ENCODE measurements around the gene TBC1D22A.

TBC1D22A gene

GRCh38 chr22:46909237-46910030, 147.0 kb downstream of the TBC1D22A start:
- DNase-seq (ENCODE audit: low read depth in 2 of 2) = no peak

DNA sequence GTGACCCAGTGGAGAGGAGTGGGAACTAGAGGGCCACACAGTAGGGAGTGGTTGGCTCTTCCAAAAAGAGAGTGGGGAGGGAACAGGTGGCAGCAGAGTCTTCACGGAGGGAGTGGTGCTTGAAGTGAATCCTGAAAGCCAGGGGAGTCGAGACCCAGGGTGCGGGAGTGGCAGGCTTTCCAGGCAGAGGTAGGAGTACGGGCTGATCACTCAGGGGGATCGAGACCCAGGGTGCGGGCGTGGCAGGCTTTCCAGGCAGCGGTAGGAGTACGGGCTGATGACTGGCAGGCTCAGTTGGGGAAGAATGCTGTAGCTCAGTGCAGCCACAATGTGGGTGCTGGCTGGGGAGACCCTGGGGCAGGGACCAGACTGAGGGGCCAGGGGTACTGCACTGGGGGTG, 148.2 kb downstream of the TBC1D22A start:
- no peak for DNase-seq (ENCODE audit: low read depth in 2 of 2)

DNA sequence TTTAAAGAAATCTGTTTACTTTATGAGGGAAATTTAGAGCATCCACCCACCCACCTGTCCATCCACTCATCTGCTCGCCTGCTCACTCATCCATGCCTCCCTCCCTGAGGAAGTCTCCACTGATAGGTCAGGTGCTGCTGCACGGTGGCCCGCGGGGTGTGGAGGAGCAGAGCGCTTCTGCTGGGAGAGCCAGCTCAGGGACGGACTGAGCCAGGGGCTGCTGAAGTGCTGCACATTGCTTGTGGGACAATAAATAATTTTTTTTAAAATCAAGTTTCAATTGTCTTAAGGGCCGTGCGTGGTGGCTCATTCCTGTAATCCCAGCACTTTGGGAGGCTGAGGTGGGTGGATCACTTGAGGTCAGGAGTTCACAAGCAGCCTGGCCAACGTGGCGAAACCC, 148.9 kb downstream of the TBC1D22A start:
- no peak for DNase-seq (ENCODE audit: low read depth in 2 of 2)

DNA sequence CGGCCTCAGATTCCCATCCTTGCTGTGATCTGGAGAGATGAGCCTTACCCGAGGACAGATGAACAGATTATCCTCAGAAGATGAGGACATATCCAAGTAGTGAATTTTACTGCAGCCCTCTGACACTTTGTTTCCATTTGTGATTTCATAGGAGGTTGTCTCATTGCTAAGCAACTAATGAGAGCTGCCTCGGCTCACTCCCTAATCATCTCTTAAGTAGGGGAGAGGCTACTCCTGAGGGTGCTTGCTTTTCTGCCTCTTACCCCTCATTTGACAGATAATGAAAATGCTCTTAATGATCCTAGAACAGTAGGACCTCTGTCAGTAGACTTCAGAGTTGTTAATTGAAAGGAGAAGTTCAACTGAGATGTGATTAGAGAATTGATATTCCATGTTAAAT, 150.9 kb downstream of the TBC1D22A start:
- DNase-seq (ENCODE audit: low read depth in 2 of 2) = no peak

DNA sequence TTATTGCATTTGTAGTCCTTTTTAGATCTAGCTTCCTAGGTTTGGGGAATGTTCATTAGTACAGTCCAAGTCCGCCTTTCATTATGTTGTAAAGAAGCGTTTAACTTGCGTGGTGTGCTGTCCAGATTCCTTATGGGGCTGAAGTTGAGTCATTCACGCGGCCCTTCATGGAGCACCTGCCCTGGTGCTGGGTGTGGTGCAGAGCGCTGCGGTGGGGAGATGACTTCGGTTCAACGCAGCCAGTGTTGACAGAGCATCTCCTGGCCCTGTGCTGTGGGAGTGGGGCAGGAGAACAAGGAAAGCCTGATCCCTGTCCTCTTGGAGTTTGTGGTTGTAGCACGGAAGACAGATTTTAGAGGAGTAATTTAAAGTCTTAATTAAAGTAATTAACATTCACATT, 152.0 kb downstream of the TBC1D22A start:
- DNase-seq (ENCODE audit: low read depth in 2 of 2) = no peak

DNA sequence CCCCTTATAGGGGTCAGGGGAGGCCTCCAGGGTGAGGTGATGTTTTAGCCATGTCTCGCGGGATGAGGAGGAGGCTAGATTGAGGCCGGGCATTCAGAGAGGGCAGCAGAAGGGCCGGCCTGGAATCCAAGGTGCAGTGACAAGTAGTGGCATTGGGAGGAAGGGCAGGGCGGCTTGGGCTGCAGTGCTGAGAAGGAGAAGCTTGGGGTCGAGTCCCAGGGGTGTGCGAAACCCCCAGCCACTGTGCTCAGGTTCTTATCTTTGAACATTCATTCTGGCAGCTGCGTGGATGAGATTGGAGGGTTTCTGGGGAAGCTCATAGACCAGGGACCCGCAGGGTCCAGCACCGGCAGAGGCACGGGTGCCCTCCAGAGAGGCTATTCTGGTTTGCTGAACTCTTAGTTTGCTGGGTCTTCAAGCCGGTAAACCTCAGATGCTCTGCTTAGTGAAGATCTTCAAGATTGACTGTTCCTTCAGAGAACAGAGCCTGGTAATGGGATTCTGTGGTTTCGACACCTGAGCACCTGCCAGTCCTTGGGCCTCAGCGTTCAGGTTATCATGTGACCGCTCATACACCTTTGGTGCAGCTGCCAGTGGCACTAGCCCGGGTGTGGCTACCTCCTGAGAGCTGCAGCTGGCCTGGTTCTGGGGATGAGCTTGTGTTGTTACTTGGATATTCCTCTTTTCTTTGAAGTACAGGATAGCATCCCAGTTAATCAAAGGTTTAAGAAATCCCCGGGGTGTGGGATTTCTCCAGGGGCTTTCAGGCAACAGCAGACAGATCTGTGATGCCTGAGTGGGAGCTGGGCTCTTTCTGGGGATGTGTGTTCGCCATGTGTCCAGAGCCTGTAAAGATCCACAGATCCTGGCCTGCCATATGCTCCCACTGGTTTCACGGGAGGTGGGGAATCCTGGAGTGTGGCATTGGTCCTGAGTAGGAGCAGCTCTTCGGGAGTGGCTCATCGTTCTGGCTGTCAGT, 152.8 kb downstream of the TBC1D22A start:
- DNase-seq (ENCODE audit: low read depth in 2 of 2) = no peak

DNA sequence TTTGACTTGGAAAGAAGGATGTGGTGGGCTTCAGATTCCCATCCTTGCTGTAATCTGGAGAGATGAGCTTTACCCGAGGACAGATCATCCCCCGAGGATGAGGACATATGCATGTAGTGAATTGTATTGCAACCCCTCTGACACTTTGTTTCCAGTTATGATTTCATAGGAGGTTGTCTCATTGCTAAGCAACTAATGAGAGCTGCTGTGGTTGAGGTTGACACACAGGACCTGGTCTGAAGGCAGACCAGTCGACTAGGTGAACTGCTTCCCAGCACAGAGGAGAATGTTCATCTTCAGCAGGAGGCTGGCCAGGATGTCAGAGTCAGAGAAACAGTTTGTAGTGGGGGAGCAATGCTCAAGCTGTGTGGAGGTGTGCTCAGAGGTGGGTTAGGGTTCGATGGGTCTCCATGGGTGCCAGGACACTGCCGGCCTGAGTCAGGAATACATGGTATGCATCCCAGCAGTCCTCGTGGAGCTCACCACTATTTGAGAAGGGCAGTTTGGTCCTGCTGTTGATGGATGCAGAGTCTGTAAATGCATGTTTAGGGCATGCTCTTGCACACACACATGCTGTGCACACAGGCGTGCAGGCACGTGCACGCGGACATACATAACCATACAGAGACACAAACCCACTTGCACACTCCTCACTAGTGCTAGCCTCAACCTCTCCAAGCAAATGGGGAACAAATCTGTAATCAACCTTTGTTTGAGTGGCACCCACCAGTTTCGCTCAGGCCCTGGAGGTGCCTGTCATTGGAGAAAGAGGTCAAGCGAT, 153.7 kb downstream of the TBC1D22A start:
- no peak for DNase-seq (ENCODE audit: low read depth in 2 of 2)

DNA sequence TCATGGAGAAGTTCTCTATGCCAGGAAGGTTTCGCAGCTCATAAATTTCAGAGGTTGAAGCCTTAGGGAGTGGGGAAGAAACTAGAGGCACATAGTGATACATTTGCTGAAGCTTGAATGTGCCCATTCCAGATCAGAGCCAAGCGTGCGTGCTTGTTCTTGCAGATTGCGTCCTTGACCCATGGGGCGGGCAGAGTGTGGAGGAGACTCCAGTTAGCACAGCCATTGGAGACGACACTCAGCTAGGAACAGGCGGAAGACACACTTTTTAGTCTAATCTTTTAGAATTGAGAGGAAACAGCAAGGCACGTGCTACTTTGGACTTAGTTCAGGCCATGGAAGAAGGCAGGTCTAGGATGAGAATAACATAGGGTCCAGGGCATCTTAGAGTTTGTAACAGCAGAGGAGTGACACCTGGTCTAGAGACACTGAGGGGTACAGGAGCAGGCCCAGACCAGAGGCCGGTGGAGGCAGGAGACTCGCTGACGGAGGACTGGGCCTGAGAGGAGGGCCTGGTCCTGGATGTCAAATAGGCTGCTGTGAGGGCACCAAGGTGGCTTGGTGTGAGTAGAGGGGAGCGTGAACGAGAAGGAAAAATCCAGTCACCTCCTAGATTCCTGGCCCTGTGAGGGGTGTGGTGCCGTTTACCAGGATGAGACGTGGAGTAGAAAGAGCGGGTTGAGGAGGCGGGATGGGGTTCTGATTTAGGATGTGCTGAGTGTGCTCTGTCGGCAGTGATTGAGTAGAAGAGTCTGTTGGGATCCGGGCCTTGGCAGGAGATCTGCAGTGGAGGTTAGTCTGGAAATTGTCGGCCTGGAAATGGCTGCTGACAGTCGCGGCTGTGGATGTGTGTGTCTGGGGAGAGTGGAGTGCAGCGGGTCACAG, 154.7 kb downstream of the TBC1D22A start:
- DNase-seq (ENCODE audit: low read depth in 2 of 2) = no peak

- no peak for DNase-seq (ENCODE audit: low read depth in 2 of 2)
Measured at GRCh38 chr22:46917771-46918101, 155.3 kb downstream of the TBC1D22A start.

DNA sequence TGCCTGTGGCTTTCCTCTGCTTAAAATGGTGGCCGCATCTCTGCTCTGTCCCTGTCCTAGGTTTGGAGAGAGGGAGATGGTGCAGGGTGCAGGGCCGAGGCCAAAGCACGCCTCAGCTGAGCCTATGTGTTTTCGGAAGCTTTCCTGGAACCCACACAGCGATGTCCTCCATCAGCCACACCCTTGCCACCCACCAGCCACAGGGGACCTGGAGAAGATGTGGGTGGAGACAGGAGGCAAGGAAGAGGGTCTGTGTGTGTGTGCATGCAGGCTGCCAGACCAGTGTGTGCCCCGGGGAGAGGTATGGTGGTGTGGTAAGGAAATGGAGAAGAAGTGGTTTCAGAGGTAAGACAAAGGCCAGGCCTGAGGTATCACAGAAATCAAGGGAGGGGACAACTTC, 155.7 kb downstream of the TBC1D22A start:
- DNase-seq (ENCODE audit: low read depth in 2 of 2) = no peak

- DNase-seq (ENCODE audit: low read depth in 2 of 2) = no peak
Measured at GRCh38 chr22:46922037-46922436, 159.6 kb downstream of the TBC1D22A start.

GRCh38 chr22:46923394-46923793, 160.9 kb downstream of the TBC1D22A start:
- DNase-seq (ENCODE audit: low read depth in 2 of 2) = no peak

DNA sequence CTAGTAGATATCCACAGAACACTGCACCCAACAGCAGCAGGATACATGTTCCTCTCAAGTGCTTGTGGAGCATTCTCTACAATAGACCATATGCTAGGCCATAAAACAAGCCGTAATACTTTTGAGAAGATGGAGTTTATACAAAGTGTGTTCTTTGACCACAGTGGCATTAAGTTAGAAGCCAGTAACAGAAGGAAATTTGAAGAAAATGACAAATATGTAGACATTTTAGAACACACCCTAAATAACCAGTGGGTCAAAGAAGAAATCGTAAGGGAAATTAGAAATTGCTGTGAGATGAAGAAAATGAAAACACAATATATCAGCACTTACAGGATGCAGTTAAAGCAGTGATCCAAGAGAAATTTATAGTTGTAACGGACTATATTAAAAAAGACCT, 163.4 kb downstream of the TBC1D22A start:
- DNase-seq (ENCODE audit: low read depth in 2 of 2) = no peak

DNA sequence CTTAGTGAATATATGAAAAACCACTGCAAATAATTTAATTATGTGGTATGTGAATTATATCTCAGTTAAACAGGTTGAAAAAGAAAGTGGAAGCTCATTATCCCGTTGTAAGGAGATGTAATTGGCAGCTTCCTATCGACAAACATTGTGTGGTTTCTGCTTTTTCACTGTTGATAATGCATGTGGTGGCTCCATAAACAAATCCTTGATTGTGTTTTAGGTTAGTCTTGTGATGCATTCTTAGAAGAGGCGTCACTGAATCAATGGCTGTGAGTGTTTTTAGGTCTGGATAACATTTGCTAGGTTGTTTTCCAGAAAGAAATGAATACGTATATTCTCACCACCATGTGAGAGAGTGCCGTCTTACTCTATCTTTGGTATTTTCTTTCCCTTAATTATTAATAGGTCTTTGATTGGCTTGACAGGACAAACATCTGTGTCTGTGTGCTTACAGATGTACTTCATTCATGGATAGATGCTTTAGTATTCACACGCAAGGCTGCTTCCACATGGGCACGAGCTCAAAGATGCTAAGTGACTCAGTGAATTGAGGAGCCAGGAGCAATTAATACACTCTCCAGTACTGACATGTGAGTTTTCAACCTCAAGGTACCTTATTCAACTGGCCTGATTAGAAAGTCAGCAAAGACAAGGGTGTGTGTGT, 166.7 kb downstream of the TBC1D22A start:
- DNase-seq (ENCODE audit: low read depth in 2 of 2) = peak in 1 of 2 experiments; percentile 32

- no peak for DNase-seq (ENCODE audit: low read depth in 2 of 2)
Measured at GRCh38 chr22:46929710-46930204, 167.3 kb downstream of the TBC1D22A start.

GRCh38 chr22:46931414-46931813, 169.0 kb downstream of the TBC1D22A start:
- no peak for DNase-seq (ENCODE audit: low read depth in 2 of 2)

DNA sequence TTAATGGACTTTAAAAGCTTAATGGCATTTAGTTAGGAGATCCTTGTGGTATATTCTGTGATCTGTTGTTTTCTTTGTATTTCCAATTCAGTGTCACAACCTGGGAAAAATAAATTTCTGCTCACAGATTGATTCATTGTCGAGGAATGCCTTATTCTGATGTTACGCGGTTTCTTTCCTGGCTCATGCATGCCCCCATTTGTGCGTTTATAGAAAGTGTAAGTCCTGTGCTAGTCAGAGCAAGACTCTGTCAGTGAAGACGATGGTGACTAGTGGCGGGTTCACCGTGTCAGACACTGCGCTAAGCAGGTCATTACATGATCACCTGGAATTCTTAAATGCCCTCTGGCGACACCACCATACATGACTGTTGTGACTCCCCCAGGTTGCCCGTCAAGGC, 169.4 kb downstream of the TBC1D22A start:
- DNase-seq (ENCODE audit: low read depth in 2 of 2) = no peak

DNA sequence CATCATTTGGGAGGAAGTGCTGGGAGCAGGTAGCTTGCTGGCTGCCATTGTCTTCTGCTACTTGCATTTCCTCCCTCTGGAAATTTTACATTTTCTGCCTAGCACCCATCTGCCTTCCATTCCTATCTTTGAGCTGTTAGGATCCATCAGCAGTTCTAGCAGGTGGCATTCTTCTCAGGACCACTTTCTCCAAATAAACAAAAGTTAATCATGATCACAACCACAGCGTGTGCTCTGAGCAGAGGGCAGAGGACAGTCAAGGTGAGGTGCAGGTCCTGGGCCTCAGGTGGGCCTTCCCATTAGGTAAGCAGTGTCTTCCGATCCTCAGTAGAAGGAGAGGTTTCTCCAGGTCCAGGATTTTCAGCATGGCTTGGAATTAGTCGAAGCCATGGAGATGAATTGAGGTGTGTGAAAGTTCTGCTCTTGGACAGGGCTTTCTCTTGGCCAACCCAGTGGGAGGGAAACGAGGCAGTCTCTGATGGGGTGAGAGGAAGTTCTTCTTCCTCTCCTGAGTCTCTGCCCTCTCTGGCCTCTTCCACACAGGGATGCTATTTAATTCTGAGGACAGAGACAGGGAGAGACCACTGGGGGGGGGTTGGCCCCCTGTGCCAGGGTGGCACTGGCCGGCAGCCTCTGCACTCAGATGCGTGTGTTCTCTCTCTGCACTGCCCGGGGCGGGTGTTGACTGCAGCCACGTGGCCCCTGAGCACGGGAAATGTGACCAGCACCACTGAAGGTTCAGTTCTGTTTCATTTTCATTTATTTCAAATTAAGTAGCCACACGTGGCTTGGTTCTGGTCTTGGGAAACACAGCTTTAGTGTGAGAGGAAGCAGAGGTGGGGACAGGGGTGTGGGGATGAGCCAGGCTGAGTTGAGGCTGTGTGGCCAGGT, 170.8 kb downstream of the TBC1D22A start:
- no peak for DNase-seq (ENCODE audit: low read depth in 2 of 2)

DNA sequence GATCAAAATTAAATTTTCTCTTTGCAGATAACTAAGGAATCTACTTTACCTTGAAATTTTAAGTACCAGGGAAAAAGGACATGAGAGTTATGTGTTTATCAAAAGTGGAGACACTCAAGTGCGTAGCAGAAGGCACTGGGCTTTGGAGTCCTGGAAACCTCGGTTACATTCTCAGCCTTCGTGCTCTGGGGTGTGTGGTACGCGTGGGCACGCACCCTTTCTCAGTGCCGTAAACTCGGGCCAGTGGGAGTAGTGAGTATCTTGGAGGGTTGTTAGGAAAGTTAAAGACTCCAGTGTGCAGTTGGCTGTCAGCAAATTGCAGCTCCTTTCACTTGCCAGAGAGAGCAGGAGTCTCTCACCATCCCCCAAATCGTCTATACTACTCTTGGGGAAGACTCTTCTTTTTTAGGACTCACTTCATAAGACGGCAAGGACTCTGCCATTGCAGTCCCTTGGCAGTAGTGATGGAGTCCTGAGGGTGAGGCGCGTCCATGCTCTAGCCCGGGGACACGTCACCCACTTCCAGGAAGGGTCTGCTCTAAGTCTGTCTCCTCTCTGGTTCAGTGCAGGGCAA, 171.8 kb downstream of the TBC1D22A start:
- no peak for DNase-seq (ENCODE audit: low read depth in 2 of 2)

Data from fibroblast of skin of left quadriceps (primary cell).